HCT116 (cell line): ENCODE data around the gene ZNF133. TPM values are rescaled to one million over a fixed set of nuclear protein-coding genes. Genes with fewer than 3 reads are reported as not detected.

Source experiments
- ATAC-seq: fragments of 200-7000 bp; cut with Tn5 transposase; 2 replicates; pipeline ENCODE4 v1.9.1; 2020; ENCODE audit warnings: mild to moderate bottlenecking, moderate library complexity
- BruUV-seq: library from RNA; stranded (reverse); fragments of 400-500 nt; replicated peaks from 2 replicates; lab custom pipeline; 2021; lab: Mats Ljungman, UMichigan
- CTCF ChIA-PET: fragments of 300-600 bp; sonication (Branson Sonifier 250); formaldehyde crosslinking; loops from one replicate; lab custom pipeline; 2021; ENCODE audit warnings: antibody characterized with exemption; lab: Charles Lee
- POLR2A ChIA-PET: fragments of 300-600, 350-600 bp; sonication (Branson Sonifier 250); formaldehyde crosslinking; loops from one replicate; lab custom pipeline; 2021; ENCODE audit warnings: antibody characterized with exemption; lab: Charles Lee
- RAD21 ChIA-PET, 2 experiments: fragments of 300-600 bp; sonication (Branson Sonifier 250); formaldehyde crosslinking; loops; one replicate each; lab custom pipeline; 2023; ENCODE audit warnings: low total read pairs in 2 of 2; ENCODE audit not compliant: uncharacterized antibody in 2 of 2, unreplicated experiment in 2 of 2, low non-redundant PET in 1 of 2; lab: Charles Lee
- DNase-seq: peaks from one replicate; pipeline ENCODE4 v3.0.0-alpha.2; 2010; ENCODE audit warnings: low read depth, low spot score
- H2AFZ ChIP-seq: fragments of 200-600 bp; shearing (Covaris generic), sonication (generic); 2 replicates; pipeline ENCODE4 v1.6.1; 2017; ENCODE audit warnings: low read depth, mixed run types, mixed read lengths, antibody characterized with exemption, low read length; ENCODE audit not compliant: poor library complexity, severe bottlenecking
- H3K27ac ChIP-seq: 2 replicates; pipeline ENCODE4 v1.5.1; 2012; ENCODE audit warnings: low read depth, low read length
- H3K27me3 ChIP-seq: fragments of 200-600 bp; sonication (generic); 2 replicates; pipeline ENCODE4 v1.6.1; 2016; ENCODE audit warnings: mixed run types, low read length, mixed read lengths; ENCODE audit not compliant: insufficient read depth
- H3K36me3 ChIP-seq, 2 experiments: fragments of 200-500 bp in 1 of 2; fragments of 200-600 bp in 1 of 2; sonication (Bioruptor generic) in 1 of 2; sonication (generic) in 1 of 2; 2 replicates each; pipeline versions ENCODE4 v1.5.1 to v1.6.1; 2014 to 2016; ENCODE audit warnings: low read length in 2 of 2, inconsistent platforms in 1 of 2, mixed read lengths in 1 of 2, mixed run types in 1 of 2; ENCODE audit not compliant: insufficient read depth in 2 of 2, control insufficient read depth in 1 of 2
- H3K4me1 ChIP-seq, 2 experiments: fragments of 200-600 bp in 1 of 2; sonication (generic) in 1 of 2; 2 replicates each; pipeline versions ENCODE4 v1.5.1 to v1.6.1; 2012 to 2017; ENCODE audit warnings: low read length in 2 of 2, inconsistent platforms in 1 of 2, mild to moderate bottlenecking in 1 of 2, mixed read lengths in 1 of 2, mixed run types in 1 of 2, moderate library complexity in 1 of 2; ENCODE audit not compliant: insufficient read depth in 2 of 2, control insufficient read depth in 1 of 2
- H3K4me2 ChIP-seq: fragments of 200-600 bp; sonication (generic); 2 replicates; pipeline ENCODE4 v1.6.1; 2017; ENCODE audit warnings: mixed run types, low read length, mixed read lengths
- H3K4me3 ChIP-seq, 2 experiments: fragments of 200-600 bp in 1 of 2; sonication (generic) in 1 of 2; replicated peaks in 1 of 2; 2 replicates each; pipeline ENCODE4 v1.5.1; 2011 to 2016; ENCODE audit warnings: low read length in 2 of 2, control low read depth in 1 of 2, low read depth in 1 of 2, mild to moderate bottlenecking in 1 of 2, mixed read lengths in 1 of 2, mixed run types in 1 of 2
- H3K79me2 ChIP-seq: fragments of 200-600 bp; sonication (generic); 2 replicates; pipeline ENCODE4 v1.6.1; 2017; ENCODE audit warnings: mild to moderate bottlenecking, mixed run types, low read length, moderate library complexity, mixed read lengths; ENCODE audit not compliant: insufficient read depth
- H3K9ac ChIP-seq: fragments of 200-600 bp; sonication (generic); 2 replicates; pipeline ENCODE4 v1.6.1; 2016; ENCODE audit warnings: low read length, mixed read lengths
- H3K9me2 ChIP-seq: fragments of 200-600 bp; sonication (generic), shearing (Covaris generic); 2 replicates; pipeline ENCODE4 v1.6.1; 2017; ENCODE audit warnings: mixed run types, mild to moderate bottlenecking, moderate library complexity; ENCODE audit not compliant: insufficient read depth
- H3K9me3 ChIP-seq, 2 experiments: fragments of 200-500 bp in 1 of 2; fragments of 200-600 bp in 1 of 2; sonication (Bioruptor generic) in 1 of 2; sonication (generic) in 1 of 2; 2 replicates each; pipeline ENCODE4 v1.6.1; 2014 to 2017; ENCODE audit warnings: low read length in 2 of 2, mixed read lengths in 2 of 2, inconsistent platforms in 1 of 2, low read depth in 1 of 2, mild to moderate bottlenecking in 1 of 2, mixed run types in 1 of 2, moderate library complexity in 1 of 2; ENCODE audit not compliant: control insufficient read depth in 1 of 2, insufficient read depth in 1 of 2
- H4K20me1 ChIP-seq: fragments of 200-600 bp; sonication (generic), shearing (Covaris generic); 2 replicates; pipeline ENCODE4 v1.6.1; 2017; ENCODE audit warnings: mixed run types, mild to moderate bottlenecking, moderate library complexity; ENCODE audit not compliant: insufficient read depth
- ATF3 ChIP-seq: IDR thresholded peaks from 2 replicates; pipeline ENCODE4 v1.6.1; 2012
- CTCF ChIP-seq, 3 experiments: fragments of 200-600 bp in 1 of 3; sonication (generic) in 1 of 3; IDR thresholded peaks in 2 of 3; conservative IDR thresholded peaks in 1 of 3; 2 replicates each; pipeline ENCODE4 v1.5.1; 2012 to 2017; ENCODE audit warnings: low read depth in 2 of 3, low read length in 2 of 3, antibody characterized with exemption in 1 of 3, borderline replicate concordance in 1 of 3, control low read depth in 1 of 3, mild to moderate bottlenecking in 1 of 3, mixed read lengths in 1 of 3, mixed run types in 1 of 3, moderate library complexity in 1 of 3; ENCODE audit not compliant: insufficient read depth in 1 of 3
- ELF1 ChIP-seq: IDR thresholded peaks from 2 replicates; pipeline ENCODE4 v1.6.1; 2012; ENCODE audit warnings: low read depth, borderline replicate concordance
- EZH2 ChIP-seq: fragments of 200-600 bp; sonication (generic); IDR thresholded peaks from 2 replicates; pipeline ENCODE4 v1.6.1; 2017; ENCODE audit warnings: antibody characterized with exemption, mixed run types
- EZH2phosphoT487 ChIP-seq: fragments of 200-600 bp; IDR thresholded peaks from 2 replicates; pipeline ENCODE4 v1.6.1; 2018; ENCODE audit warnings: antibody characterized with exemption, borderline replicate concordance
- FOSL1 ChIP-seq: IDR thresholded peaks from 2 replicates; pipeline ENCODE4 v1.6.1; 2012; ENCODE audit warnings: low read depth
- JUND ChIP-seq: IDR thresholded peaks from 2 replicates; pipeline ENCODE4 v1.6.1; 2012
- MAX ChIP-seq: IDR thresholded peaks from 2 replicates; pipeline ENCODE4 v1.6.1; 2012
- POLR2A ChIP-seq: IDR thresholded peaks from 2 replicates; pipeline ENCODE4 v1.7.0; 2011; ENCODE audit warnings: borderline replicate concordance; ENCODE audit not compliant: insufficient read depth, insufficient read length; ENCODE audit errors: extremely low read depth
- REST ChIP-seq: IDR thresholded peaks from 2 replicates; pipeline ENCODE4 v1.6.1; 2012; ENCODE audit warnings: low read depth
- SIN3A ChIP-seq: IDR thresholded peaks from 2 replicates; pipeline ENCODE4 v1.6.1; 2012; ENCODE audit warnings: low read depth
- SRF ChIP-seq: IDR thresholded peaks from 2 replicates; pipeline ENCODE4 v1.6.1; 2012; ENCODE audit warnings: low read depth
- TCF7L2 ChIP-seq: IDR thresholded peaks from 2 replicates; pipeline ENCODE4 v1.7.0; 2011; ENCODE audit warnings: borderline replicate concordance, inconsistent platforms; ENCODE audit not compliant: insufficient read depth, insufficient read length; ENCODE audit errors: extremely low read depth
- ZNF274 ChIP-seq: fragments of 200-500 bp; sonication (Bioruptor generic); IDR thresholded peaks from 2 replicates; pipeline ENCODE4 v1.6.1; 2014; ENCODE audit warnings: mild to moderate bottlenecking, low read depth, low read length, inconsistent platforms
- intact Hi-C: fragments of 100-400 bp; cut with micrococcal nuclease; formaldehyde crosslinking; loops from 2 replicates; pipeline ENCODE4 v1.10.0; 2022
- total RNA-seq: library from RNA; stranded (reverse); gene quantifications from one replicate; pipeline ENCODE4 v1.2.1, GENCODE V29; 2021; ENCODE audit not compliant: unreplicated experiment

The ZNF133 gene
- total RNA-seq, 1 experiment from 2014 or later, result 9.3 TPM

- TF ChIP-seq REST (no peak), EZH2 (no peak), JUND (no peak), SIN3A (no peak), EZH2phosphoT487 (no peak), MAX (no peak), POLR2A (no peak), SRF (no peak), FOSL1 (no peak), ZNF274 (no peak), CTCF (IDR thresholded peaks at IDR 0.05 in 2 of 3, conservative IDR thresholded peaks at IDR 0.05 in 1 of 3; ENCODE audit: borderline replicate concordance in 1 of 3, insufficient read depth in 1 of 3, low read depth in 2 of 3, low read length in 2 of 3) (no peak)
Observed at GRCh38 chr20:18266282-18266681, 22.0 kb upstream of the ZNF133 start (continued).

- no peaks in the 10 kb centered on the region for H4K20me1 ChIP-seq
- ATAC-seq (no peak), DNase-seq (no peak)
- H3K4me2 ChIP-seq, result no peak overlapping the region
- CTCF ChIA-PET, result no interaction called here
- H2AFZ ChIP-seq, result no peak overlapping the region
- no peaks in the 10 kb centered on the region for H3K4me1 ChIP-seq
- no peaks in the 10 kb centered on the region for H3K79me2 ChIP-seq
- POLR2A ChIA-PET, result no interaction called here
- BruUV-seq, result no TSS peak
- H3K9ac ChIP-seq, result no peak overlapping the region
- no peak overlapping the region for H3K4me3 ChIP-seq
- intact Hi-C loops, result no loop called here
- RAD21 ChIA-PET, result no interaction called here
- no peaks in the 10 kb centered on the region for H3K36me3 ChIP-seq
- no peaks in the 10 kb centered on the region for H3K9me3 ChIP-seq
- no peak overlapping the region for H3K27ac ChIP-seq
- H3K9me2 ChIP-seq, result no peaks in the 10 kb centered on the region
- no peaks in the 10 kb centered on the region for H3K27me3 ChIP-seq
- TF ChIP-seq ELF1, result no peak
- TF ChIP-seq CTCF (IDR thresholded peaks at IDR 0.05 in 2 of 3, conservative IDR thresholded peaks at IDR 0.05 in 1 of 3; ENCODE audit: borderline replicate concordance in 1 of 3, insufficient read depth in 1 of 3, low read depth in 2 of 3, low read length in 2 of 3), result no peak
- TF ChIP-seq TCF7L2, result no peak
- no peak for TF ChIP-seq FOSL1
- TF ChIP-seq EZH2, result no peak
- TF ChIP-seq EZH2phosphoT487, result no peak
- no peak for TF ChIP-seq ATF3
- no peak for TF ChIP-seq MAX
Observed at GRCh38 chr20:18267815-18268214, 20.5 kb upstream of the ZNF133 start.
